Endothelial cell of umbilical vein (primary cell): Measurements from ENCODE around the gene TTLL7.

Experiments used
- EZH2 ChIP-seq: IDR thresholded peaks from 2 replicates; pipeline ENCODE4 v1.6.1; 2012; ENCODE audit warnings: borderline replicate concordance, low read depth, mild to moderate bottlenecking, moderate library complexity, low read length, inconsistent platforms; ENCODE audit not compliant: severe bottlenecking
- FOS ChIP-seq: IDR thresholded peaks from 2 replicates; pipeline ENCODE4 v1.6.1; 2011; ENCODE audit warnings: mild to moderate bottlenecking, low read length, moderate library complexity, borderline replicate concordance; ENCODE audit not compliant: insufficient read depth
- GATA2 ChIP-seq: IDR thresholded peaks from 2 replicates; pipeline ENCODE4 v1.7.0; 2011; ENCODE audit warnings: low read depth, mild to moderate bottlenecking, moderate library complexity, mixed read lengths, low read length; ENCODE audit not compliant: insufficient read length, insufficient read depth
- JUN ChIP-seq: IDR thresholded peaks from 2 replicates; pipeline ENCODE4 v1.6.1; 2011; ENCODE audit warnings: borderline replicate concordance, low read depth; ENCODE audit not compliant: insufficient read length, insufficient read depth
- MAX ChIP-seq: IDR thresholded peaks from 2 replicates; pipeline ENCODE4 v1.6.1; 2011; ENCODE audit not compliant: insufficient read depth, insufficient read length
- MYC ChIP-seq: IDR thresholded peaks from one replicate; pipeline ENCODE4 v1.6.1; 2011; ENCODE audit warnings: mild to moderate bottlenecking, low read depth, low read length
- POLR2A ChIP-seq: IDR thresholded peaks from 2 replicates; pipeline ENCODE4 v1.6.1; 2012; ENCODE audit warnings: low read depth, mild to moderate bottlenecking, control low read depth, low read length
- POLR2AphosphoS5 ChIP-seq: IDR thresholded peaks from 2 replicates; pipeline ENCODE4 v1.6.1; 2012; ENCODE audit warnings: low read depth, mild to moderate bottlenecking, control low read depth, low read length, moderate library complexity; ENCODE audit not compliant: insufficient read depth
- TF ChIP-seq, protein P1 (sequence below), 2 donors: IDR thresholded peaks; 1 replicate in 1 of 2; 2 replicates in 1 of 2; pipeline ENCODE4 v1.5.1; 2011; ENCODE audit warnings: low read length in 2 of 2, mild to moderate bottlenecking in 2 of 2, moderate library complexity in 2 of 2, control low read depth in 1 of 2, inconsistent platforms in 1 of 2, low read depth in 1 of 2; ENCODE audit not compliant: insufficient read depth in 1 of 2; ENCODE audit errors: extremely low read depth in 1 of 2

DNA sequence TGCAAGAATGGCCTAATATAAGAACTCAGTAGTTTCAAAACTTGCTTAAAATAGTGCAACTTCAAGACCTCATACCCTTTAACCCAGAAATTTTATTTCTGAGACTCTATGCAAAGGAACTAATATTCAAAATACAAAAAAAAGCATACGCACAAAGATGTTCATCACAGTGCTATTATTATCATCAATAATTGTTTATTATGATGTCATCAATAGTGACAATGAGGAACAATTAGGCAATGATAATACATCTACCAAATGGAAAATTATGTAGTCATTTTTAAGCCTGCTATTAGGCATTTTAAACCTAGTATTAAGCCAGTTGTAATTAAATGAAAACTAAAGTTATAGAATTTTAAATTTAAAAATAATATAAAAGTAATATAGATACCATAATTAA is 3.3 kb downstream of the TTLL7 start:
- TF ChIP-seq, protein P1, sequence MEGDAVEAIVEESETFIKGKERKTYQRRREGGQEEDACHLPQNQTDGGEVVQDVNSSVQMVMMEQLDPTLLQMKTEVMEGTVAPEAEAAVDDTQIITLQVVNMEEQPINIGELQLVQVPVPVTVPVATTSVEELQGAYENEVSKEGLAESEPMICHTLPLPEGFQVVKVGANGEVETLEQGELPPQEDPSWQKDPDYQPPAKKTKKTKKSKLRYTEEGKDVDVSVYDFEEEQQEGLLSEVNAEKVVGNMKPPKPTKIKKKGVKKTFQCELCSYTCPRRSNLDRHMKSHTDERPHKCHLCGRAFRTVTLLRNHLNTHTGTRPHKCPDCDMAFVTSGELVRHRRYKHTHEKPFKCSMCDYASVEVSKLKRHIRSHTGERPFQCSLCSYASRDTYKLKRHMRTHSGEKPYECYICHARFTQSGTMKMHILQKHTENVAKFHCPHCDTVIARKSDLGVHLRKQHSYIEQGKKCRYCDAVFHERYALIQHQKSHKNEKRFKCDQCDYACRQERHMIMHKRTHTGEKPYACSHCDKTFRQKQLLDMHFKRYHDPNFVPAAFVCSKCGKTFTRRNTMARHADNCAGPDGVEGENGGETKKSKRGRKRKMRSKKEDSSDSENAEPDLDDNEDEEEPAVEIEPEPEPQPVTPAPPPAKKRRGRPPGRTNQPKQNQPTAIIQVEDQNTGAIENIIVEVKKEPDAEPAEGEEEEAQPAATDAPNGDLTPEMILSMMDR (IDR thresholded peaks at IDR 0.05; ENCODE audit: extremely low read depth in 1 of 2, insufficient read depth in 1 of 2, low read depth in 1 of 2, low read length in 2 of 2), result no peak
- TF ChIP-seq EZH2 (no peak), MAX (no peak), POLR2A (no peak), MYC (no peak), GATA2 (no peak), POLR2AphosphoS5 (no peak), FOS (no peak), JUN (no peak)
